ENCODE results near the gene SRP9.
"Not testable (repeated sequence)": the region's sequence is repeated elsewhere in the genome, so short reads cannot be mapped to it uniquely, and the experiment has no call there.

The SRP9 gene

GRCh38 chr1:225810579-225811538 is 33.2 kb downstream of the SRP9 start:
- not testable (repeated sequence) for DNase-seq (ENCODE audit: low spot score in 2 of 2)

GRCh38 chr1:225811622-225812487 is 34.2 kb downstream of the SRP9 start:
- no peak overlapping the region for H3K4me3 ChIP-seq
- H3K9me3 ChIP-seq, result no peaks in the 10 kb centered on the region
- peak in 1 of 2 experiments; percentile 55 for DNase-seq (ENCODE audit: low spot score in 2 of 2)
- H3K36me3 ChIP-seq (replicated peaks), result no peaks in the 10 kb centered on the region
- H3K4me1 ChIP-seq, result no peaks in the 10 kb centered on the region; the same call in 1 of the 2 replicates
- H3K27me3 ChIP-seq (ENCODE audit: low read depth), result no peaks in the 10 kb centered on the region
- in situ Hi-C loops (cut with MboI; ENCODE audit: low sequenced_read_pairs), result no loop called here

More at GRCh38 chr1:225810579-225811538, 33.2 kb downstream of the SRP9 start:
- in situ Hi-C loops (cut with MboI; ENCODE audit: low sequenced_read_pairs); H3K27me3 ChIP-seq (ENCODE audit: low read depth); H3K4me1 ChIP-seq; H3K36me3 ChIP-seq (replicated peaks); H3K9me3 ChIP-seq: not testable (repeated sequence)
- H3K4me3 ChIP-seq, result peak overlapping the region; percentile 55

- H3K36me3 ChIP-seq (replicated peaks), result no peaks in the 10 kb centered on the region
- no peaks in the 10 kb centered on the region for H3K27me3 ChIP-seq (ENCODE audit: low read depth)
- H3K4me3 ChIP-seq, result no peak overlapping the region
- in situ Hi-C loops (cut with MboI; ENCODE audit: low sequenced_read_pairs), result no loop called here
- H3K9me3 ChIP-seq, result no peaks in the 10 kb centered on the region
- no peak for DNase-seq (ENCODE audit: low spot score in 2 of 2)
- no peaks in the 10 kb centered on the region; the same call in 1 of the 2 replicates for H3K4me1 ChIP-seq
These were observed 35.0 kb downstream of the SRP9 start for GRCh38 chr1:225812488-225813213.

GRCh38 chr1:225813214-225813964 is 35.8 kb downstream of the SRP9 start:
- Histone ChIP-seq H3K36me3 (replicated peaks) (no peaks in the 10 kb centered on the region), H3K27me3 (ENCODE audit: low read depth) (no peaks in the 10 kb centered on the region), H3K4me3 (no peak overlapping the region), H3K4me1 (peaks cover under 1% of the 10 kb centered on the region; the same call in 1 of the 2 replicates), H3K9me3 (no peaks in the 10 kb centered on the region)
- in situ Hi-C loops (cut with MboI; ENCODE audit: low sequenced_read_pairs), result no loop called here
- peak; percentile 7 to 62 for DNase-seq (ENCODE audit: low spot score in 2 of 2)

- no peaks in the 10 kb centered on the region for H3K27me3 ChIP-seq (ENCODE audit: low read depth)
- in situ Hi-C loops (cut with MboI; ENCODE audit: low sequenced_read_pairs), result no loop called here
- H3K4me1 ChIP-seq, result peaks cover 3% of the 10 kb centered on the region; the same call in 1 of the 2 replicates
- H3K36me3 ChIP-seq (replicated peaks), result no peaks in the 10 kb centered on the region
- H3K9me3 ChIP-seq, result no peaks in the 10 kb centered on the region
- no peak overlapping the region for H3K4me3 ChIP-seq
- DNase-seq (ENCODE audit: low spot score in 2 of 2), result no peak
These were observed 36.8 kb downstream of the SRP9 start for GRCh38 chr1:225814381-225814780.

GRCh38 chr1:225815090-225815489 is 37.5 kb downstream of the SRP9 start:
- not testable (repeated sequence) for H3K4me1 ChIP-seq, H3K9me3 ChIP-seq

GRCh38 chr1:225815526-225816178 is 38.0 kb downstream of the SRP9 start:
- in situ Hi-C loops (cut with MboI; ENCODE audit: low sequenced_read_pairs), result no loop called here

More at GRCh38 chr1:225815090-225815489, 37.5 kb downstream of the SRP9 start:
- H3K27me3 ChIP-seq (ENCODE audit: low read depth); H3K36me3 ChIP-seq (replicated peaks); in situ Hi-C loops (cut with MboI; ENCODE audit: low sequenced_read_pairs); DNase-seq (ENCODE audit: low spot score in 2 of 2); H3K4me3 ChIP-seq: not testable (repeated sequence)

GRCh38 chr1:225816643-225817538 is 39.3 kb downstream of the SRP9 start:
- H3K4me1 ChIP-seq, result peaks cover 3% of the 10 kb centered on the region; the same call in 1 of the 2 replicates
- no peaks in the 10 kb centered on the region for H3K9me3 ChIP-seq
- H3K36me3 ChIP-seq (replicated peaks), result no peaks in the 10 kb centered on the region
- DNase-seq (ENCODE audit: low spot score in 2 of 2), result no peak
- no peak overlapping the region for H3K4me3 ChIP-seq
- H3K27me3 ChIP-seq (ENCODE audit: low read depth), result no peaks in the 10 kb centered on the region
- in situ Hi-C loops (cut with MboI; ENCODE audit: low sequenced_read_pairs), result no loop called here

More at GRCh38 chr1:225815526-225816178, 38.0 kb downstream of the SRP9 start:
- DNase-seq (ENCODE audit: low spot score in 2 of 2), result no peak
- Histone ChIP-seq H3K36me3 (replicated peaks) (no peaks in the 10 kb centered on the region), H3K27me3 (ENCODE audit: low read depth) (no peaks in the 10 kb centered on the region), H3K9me3 (no peaks in the 10 kb centered on the region), H3K4me1 (peaks cover 3% of the 10 kb centered on the region; the same call in 1 of the 2 replicates), H3K4me3 (no peak overlapping the region)

- no peaks in the 10 kb centered on the region for H3K27me3 ChIP-seq (ENCODE audit: low read depth)
These were observed 40.0 kb downstream of the SRP9 start for GRCh38 chr1:225817611-225818061.

GRCh38 chr1:225818229-225818628 is 40.6 kb downstream of the SRP9 start:
- Histone ChIP-seq H3K27me3 (ENCODE audit: low read depth) (no peaks in the 10 kb centered on the region), H3K9me3 (no peaks in the 10 kb centered on the region), H3K36me3 (replicated peaks) (no peaks in the 10 kb centered on the region), H3K4me1 (peaks cover 3% of the 10 kb centered on the region; the same call in 1 of the 2 replicates), H3K4me3 (no peak overlapping the region)
- in situ Hi-C loops (cut with MboI; ENCODE audit: low sequenced_read_pairs), result no loop called here
- no peak for DNase-seq (ENCODE audit: low spot score in 2 of 2)

More at GRCh38 chr1:225817611-225818061, 40.0 kb downstream of the SRP9 start:
- H3K36me3 ChIP-seq (replicated peaks), result no peaks in the 10 kb centered on the region
- DNase-seq (ENCODE audit: low spot score in 2 of 2), result no peak
- in situ Hi-C loops (cut with MboI; ENCODE audit: low sequenced_read_pairs), result no loop called here
- peaks cover 3% of the 10 kb centered on the region; the same call in 1 of the 2 replicates for H3K4me1 ChIP-seq
- no peaks in the 10 kb centered on the region for H3K9me3 ChIP-seq
- H3K4me3 ChIP-seq, result no peak overlapping the region

GRCh38 chr1:225819346-225820192 is 41.9 kb downstream of the SRP9 start:
- in situ Hi-C loops (cut with MboI; ENCODE audit: low sequenced_read_pairs), result no loop called here
- Histone ChIP-seq H3K27me3 (ENCODE audit: low read depth) (no peaks in the 10 kb centered on the region), H3K36me3 (replicated peaks) (no peaks in the 10 kb centered on the region), H3K9me3 (no peaks in the 10 kb centered on the region), H3K4me3 (no peak overlapping the region), H3K4me1 (peaks cover 3% of the 10 kb centered on the region; the same call in 1 of the 2 replicates)
- no peak for DNase-seq (ENCODE audit: low spot score in 2 of 2)
